Activated CD4-positive, alpha-beta T cell treated with anti-CD3 and anti-CD28 coated beads for 36 hours (primary cell): Measurements from ENCODE around the gene PROM1. TPM values are rescaled to one million over a fixed set of nuclear protein-coding genes. Genes with fewer than 3 reads are reported as not detected.

ENCODE experiments used
- ATAC-seq: fragments of 200-7000 bp; cut with Tn5 transposase; one replicate; pipeline ENCODE4 v1.10.0; 2021; ENCODE audit warnings: mild to moderate bottlenecking, moderate library complexity
- CTCF ChIA-PET: fragments of 350-600 bp; sonication (Branson Sonifier 250); formaldehyde crosslinking; loops from one replicate; lab custom pipeline; 2021; ENCODE audit warnings: antibody characterized with exemption; lab: Charles Lee
- POLR2A ChIA-PET: fragments of 350-600 bp; sonication (Branson Sonifier 250); formaldehyde crosslinking; loops from one replicate; lab custom pipeline; 2021; ENCODE audit warnings: antibody characterized with exemption, inconsistent platforms; lab: Charles Lee
- DNase-seq: peaks from one replicate; pipeline ENCODE4 v3.0.0-alpha.2; 2020
- H3K27ac Mint-ChIP-seq: one replicate; pipeline ENCODE4 v1.8.0; 2021; ENCODE audit warnings: mixed read lengths
- H3K27me3 Mint-ChIP-seq: one replicate; pipeline ENCODE4 v1.8.0; 2021; ENCODE audit warnings: mixed read lengths
- H3K36me3 Mint-ChIP-seq: one replicate; pipeline ENCODE4 v1.8.0; 2021; ENCODE audit warnings: low read depth, mixed read lengths
- H3K4me1 Mint-ChIP-seq: one replicate; pipeline ENCODE4 v1.8.0; 2021; ENCODE audit warnings: mixed read lengths
- H3K4me3 Mint-ChIP-seq: one replicate; pipeline ENCODE4 v1.8.0; 2021; ENCODE audit warnings: mild to moderate bottlenecking, moderate library complexity, mixed read lengths
- H3K9me3 Mint-ChIP-seq: one replicate; pipeline ENCODE4 v1.8.0; 2021; ENCODE audit warnings: low read depth, mixed read lengths
- intact Hi-C, 2 experiments: fragments of 100-400 bp; cut with DNase I in 1 of 2; cut with micrococcal nuclease in 1 of 2; formaldehyde crosslinking; loops; one replicate each; pipeline versions ENCODE4 v1.14.2 to v1.15.1; 2022 to 2024; cut with DNase I, micrococcal nuclease
- total RNA-seq, 2 experiments: library from RNA; stranded (reverse); gene quantifications; one replicate each; pipeline ENCODE4 v1.2.3, GENCODE V29; 2021

PROM1 gene
- total RNA-seq, 2 experiments from 2014 or later, result 0.16 to 0.35 TPM

- intact Hi-C loops, result no loop called here
- peak overlapping the region; percentile 27 for H3K27ac Mint-ChIP-seq
- ATAC-seq, result peak; percentile 84
Measured at GRCh38 chr4:16023776-16024408, 59.9 kb downstream of the PROM1 start.

GRCh38 chr4:16021804-16022560 is 61.8 kb downstream of the PROM1 start:
- H3K9me3 Mint-ChIP-seq, result no peaks in the 10 kb centered on the region
- H3K27ac Mint-ChIP-seq, result no peak overlapping the region
- no peak for ATAC-seq
- intact Hi-C loops, result no loop called here
- peaks cover 7% of the 10 kb centered on the region for H3K27me3 Mint-ChIP-seq
- CTCF ChIA-PET, result interaction anchor here (0.6 kb wide), 1 partner anchor 210 kb away, joined by 3 read pairs; no protein-coding TSS in a partner anchor
- H3K36me3 Mint-ChIP-seq, result no peaks in the 10 kb centered on the region
- POLR2A ChIA-PET, result no interaction called here
- no peak for DNase-seq
- H3K4me1 Mint-ChIP-seq, result peaks cover 9% of the 10 kb centered on the region
- no peak overlapping the region for H3K4me3 Mint-ChIP-seq

More at GRCh38 chr4:16023776-16024408, 59.9 kb downstream of the PROM1 start:
- peaks cover 9% of the 10 kb centered on the region for H3K4me1 Mint-ChIP-seq
- H3K27me3 Mint-ChIP-seq, result peaks cover 8% of the 10 kb centered on the region
- no peak for DNase-seq
- ChIA-PET CTCF (interaction anchor here (0.6 to 0.9 kb wide), 3 partner anchors 22 to 448 kb away, joined by 3 read pairs; no protein-coding TSS in a partner anchor), POLR2A (no interaction called here)
- H3K36me3 Mint-ChIP-seq, result no peaks in the 10 kb centered on the region
- H3K4me3 Mint-ChIP-seq, result no peak overlapping the region
- H3K9me3 Mint-ChIP-seq, result no peaks in the 10 kb centered on the region

- no peaks in the 10 kb centered on the region for H3K9me3 Mint-ChIP-seq
- no peak overlapping the region for H3K27ac Mint-ChIP-seq
- H3K4me3 Mint-ChIP-seq, result no peak overlapping the region
- POLR2A ChIA-PET, result interaction anchor here (0.7 kb wide), 1 partner anchor 778 kb away, joined by 4 read pairs; no protein-coding TSS in a partner anchor
- CTCF ChIA-PET, result interaction anchor here (0.9 to 2.7 kb wide), 4 partner anchors 18 to 269 kb away, joined by 3 to 8 read pairs (median 4); no protein-coding TSS in a partner anchor
- peaks cover 9% of the 10 kb centered on the region for H3K4me1 Mint-ChIP-seq
- H3K27me3 Mint-ChIP-seq, result peaks cover 6% of the 10 kb centered on the region
- H3K36me3 Mint-ChIP-seq, result no peaks in the 10 kb centered on the region
- intact Hi-C loops, result no loop called here
- DNase-seq (no peak), ATAC-seq (no peak)
Measured at GRCh38 chr4:16019649-16020048, 64.2 kb downstream of the PROM1 start.

GRCh38 chr4:16018841-16019240 is 65.0 kb downstream of the PROM1 start:
- ChIA-PET POLR2A (no interaction called here), CTCF (interaction anchor here (2.7 kb wide), 1 partner anchor 136 kb away, joined by 8 read pairs; no protein-coding TSS in a partner anchor)
- intact Hi-C loops, result no loop called here
- Mint-ChIP-seq H3K4me3 (no peak overlapping the region), H3K4me1 (peaks cover 4% of the 10 kb centered on the region), H3K27ac (no peak overlapping the region), H3K9me3 (no peaks in the 10 kb centered on the region), H3K27me3 (peaks cover 3% of the 10 kb centered on the region), H3K36me3 (no peaks in the 10 kb centered on the region)
- ATAC-seq, result no peak
- no peak for DNase-seq

GRCh38 chr4:16018061-16018676 is 65.7 kb downstream of the PROM1 start:
- H3K4me3 Mint-ChIP-seq, result no peak overlapping the region
- H3K36me3 Mint-ChIP-seq, result no peaks in the 10 kb centered on the region
- no peak overlapping the region for H3K27ac Mint-ChIP-seq
- H3K9me3 Mint-ChIP-seq, result no peaks in the 10 kb centered on the region
- DNase-seq (no peak), ATAC-seq (no peak)
- intact Hi-C loops, result no loop called here
- ChIA-PET POLR2A (no interaction called here), CTCF (interaction anchor here (0.6 to 2.7 kb wide), 2 partner anchors 135 to 1306 kb away, joined by 3 to 8 read pairs; no protein-coding TSS in a partner anchor)
- H3K27me3 Mint-ChIP-seq, result peaks cover 3% of the 10 kb centered on the region
- H3K4me1 Mint-ChIP-seq, result no peaks in the 10 kb centered on the region

GRCh38 chr4:16016536-16016935 is 67.3 kb downstream of the PROM1 start:
- ChIA-PET POLR2A (no interaction called here), CTCF (interaction anchor here (0.9 to 1.9 kb wide), 7 partner anchors 9 to 278 kb away, joined by 3 to 9 read pairs (median 3); no protein-coding TSS in a partner anchor)
- no peak overlapping the region for H3K27ac Mint-ChIP-seq
- H3K4me3 Mint-ChIP-seq, result no peak overlapping the region
- H3K36me3 Mint-ChIP-seq, result no peaks in the 10 kb centered on the region
- intact Hi-C loops, result no loop called here
- DNase-seq (no peak), ATAC-seq (no peak)
- H3K4me1 Mint-ChIP-seq, result no peaks in the 10 kb centered on the region
- H3K27me3 Mint-ChIP-seq, result peaks cover 3% of the 10 kb centered on the region
- no peaks in the 10 kb centered on the region for H3K9me3 Mint-ChIP-seq

GRCh38 chr4:16011173-16011572 is 72.7 kb downstream of the PROM1 start:
- no peak for ATAC-seq
- POLR2A ChIA-PET, result no interaction called here
- intact Hi-C loops, result no loop called here
- Mint-ChIP-seq H3K4me1 (no peaks in the 10 kb centered on the region), H3K27ac (no peak overlapping the region), H3K4me3 (no peak overlapping the region), H3K27me3 (peaks cover 3% of the 10 kb centered on the region), H3K9me3 (no peaks in the 10 kb centered on the region), H3K36me3 (no peaks in the 10 kb centered on the region)
- DNase-seq, result no peak
- CTCF ChIA-PET, result no interaction called here

GRCh38 chr4:16009153-16009552 is 74.7 kb downstream of the PROM1 start:
- ChIA-PET CTCF (no interaction called here), POLR2A (no interaction called here)
- Mint-ChIP-seq H3K9me3 (no peaks in the 10 kb centered on the region), H3K4me1 (no peaks in the 10 kb centered on the region), H3K36me3 (no peaks in the 10 kb centered on the region), H3K4me3 (no peak overlapping the region), H3K27ac (no peak overlapping the region), H3K27me3 (peaks cover 3% of the 10 kb centered on the region)
- ATAC-seq (no peak), DNase-seq (no peak)
- intact Hi-C loops, result no loop called here

- Mint-ChIP-seq H3K4me1 (no peaks in the 10 kb centered on the region), H3K27ac (no peak overlapping the region), H3K4me3 (no peak overlapping the region), H3K36me3 (no peaks in the 10 kb centered on the region), H3K27me3 (peaks cover 3% of the 10 kb centered on the region), H3K9me3 (no peaks in the 10 kb centered on the region)
- ChIA-PET POLR2A (no interaction called here), CTCF (interaction anchor here (0.6 to 1.9 kb wide), 7 partner anchors 9 to 364 kb away, joined by 3 to 6 read pairs (median 3); no protein-coding TSS in a partner anchor)
- ATAC-seq (no peak), DNase-seq (no peak)
- intact Hi-C loops, result no loop called here
Measured at GRCh38 chr4:16007471-16008095, 76.2 kb downstream of the PROM1 start.

- DNase-seq (no peak), ATAC-seq (no peak)
- Mint-ChIP-seq H3K27me3 (peaks cover 3% of the 10 kb centered on the region), H3K4me3 (no peak overlapping the region), H3K36me3 (no peaks in the 10 kb centered on the region), H3K27ac (no peak overlapping the region), H3K4me1 (no peaks in the 10 kb centered on the region), H3K9me3 (no peaks in the 10 kb centered on the region)
- intact Hi-C loops, result no loop called here
- ChIA-PET CTCF (interaction anchor here (0.5 to 1.9 kb wide), 4 partner anchors 9 to 171 kb away, joined by 3 to 6 read pairs (median 4); no protein-coding TSS in a partner anchor), POLR2A (no interaction called here)
Measured at GRCh38 chr4:16006771-16007446, 76.9 kb downstream of the PROM1 start.
